ENCODE results near the gene PLEKHF1. TPM values are rescaled to one million over a fixed set of nuclear protein-coding genes. Genes with fewer than 3 reads are reported as not detected.

The PLEKHF1 gene
- total and polyA plus RNA-seq, 2 of the 8 experiments (the other 6 are each of a cell fraction or from before 2014, with no cell fraction given), result 11.1 to 18.4 TPM

GRCh38 chr19:29625186-29625651 is 40.0 kb upstream of the PLEKHF1 start:
- H3K4me2 ChIP-seq (ENCODE audit: insufficient read depth in 1 of 2, low read depth in 2 of 2, low read length in 2 of 2), result no peak overlapping the region
- no peak overlapping the region for H3K4ac ChIP-seq (replicated peaks; ENCODE audit: insufficient read length, low read depth, low read length)
- H2BK5ac ChIP-seq (ENCODE audit: low read depth, low read length), result no peak overlapping the region
- H3K79me2 ChIP-seq (ENCODE audit: control insufficient read depth in 1 of 2, insufficient read depth in 2 of 2, low read length in 2 of 2), result no peaks in the 10 kb centered on the region
- H2BK15ac ChIP-seq (ENCODE audit: low read length), result no peak overlapping the region
- H2AK5ac ChIP-seq (ENCODE audit: low read depth, low read length), result no peak overlapping the region
- no peak overlapping the region for H3K27ac ChIP-seq (ENCODE audit: low read depth, low read length)
- H3K56ac ChIP-seq (replicated peaks; ENCODE audit: insufficient read length, low read depth, low read length), result no peak overlapping the region
- H2AFZ ChIP-seq (ENCODE audit: low read length), result no peak overlapping the region
- no peak overlapping the region for H3K14ac ChIP-seq (ENCODE audit: insufficient read length)
- no peak overlapping the region for H3K4me3 ChIP-seq (ENCODE audit: extremely low read depth in 1 of 4, insufficient read depth in 2 of 4, low read depth in 3 of 4, low read length in 4 of 4)
- no peaks in the 10 kb centered on the region for H3K23me2 ChIP-seq (ENCODE audit: low read depth, low read length)
- DNase-seq (ENCODE audit: low read depth in 1 of 2, low spot score in 2 of 2), result no peak
- H3K9me3 ChIP-seq (ENCODE audit: insufficient read depth in 2 of 2, low read depth in 1 of 2, low read length in 1 of 2), result no peaks in the 10 kb centered on the region
- no peaks in the 10 kb centered on the region for H4K20me1 ChIP-seq (replicated peaks in 1 of 2; ENCODE audit: control insufficient read depth in 1 of 2, insufficient read depth in 2 of 2, low read length in 2 of 2)
- no peak overlapping the region for H4K5ac ChIP-seq (ENCODE audit: insufficient read length, low read depth, low read length)
- no peak overlapping the region for H3K23ac ChIP-seq (ENCODE audit: insufficient read length)
- no peak overlapping the region for H2BK120ac ChIP-seq (replicated peaks; ENCODE audit: low read depth, low read length)
- TF ChIP-seq YY1 (IDR thresholded peaks at IDR 0.05; ENCODE audit: low read depth, low read length) (no peak), CEBPB (IDR thresholded peaks at IDR 0.05; ENCODE audit: low read depth, low read length) (no peak), GABPA (IDR thresholded peaks at IDR 0.05; ENCODE audit: borderline replicate concordance, insufficient read depth, low read length) (no peak), MAX (IDR thresholded peaks at IDR 0.05) (no peak), ATF3 (IDR thresholded peaks at IDR 0.05; ENCODE audit: insufficient read depth, low read depth, low read length) (no peak)
- no peak overlapping the region for H3K18ac ChIP-seq (ENCODE audit: extremely low read depth, low read length)
- no peaks in the 10 kb centered on the region for H3K79me1 ChIP-seq (ENCODE audit: low read depth, low read length)
- ChIA-PET POLR2A (ENCODE audit: partially characterized antibody) (interaction anchor here (0.9 to 2.2 kb wide), 4 partner anchors 9 to 18 kb away, joined by 4 to 11 read pairs (median 6); partner anchors contain the start of gene POP4), CTCF (ENCODE audit: partially characterized antibody) (interaction anchor here (0.8 to 12.2 kb wide), 9 partner anchors 15 to 91 kb away, joined by 3 to 109 read pairs (median 3); partner anchors contain the start of genes PLEKHF1 and POP4)
- H3K36me3 ChIP-seq (ENCODE audit: control insufficient read depth in 2 of 4, insufficient read depth in 4 of 4, low read length in 3 of 4), result no peaks in the 10 kb centered on the region
- H3K9ac ChIP-seq (replicated peaks in 1 of 4; ENCODE audit: extremely low read depth in 1 of 4, low read depth in 3 of 4, low read length in 3 of 4), result no peak overlapping the region
- peaks cover 0 to 2% (median 0%) of the 10 kb centered on the region in 4 experiments; a peak in 2 of 7 replicates for H3K27me3 ChIP-seq (replicated peaks in 1 of 4; ENCODE audit: control insufficient read depth in 3 of 4, extremely low read depth in 1 of 4, insufficient read depth in 3 of 4, low read length in 3 of 4)
- H2BK12ac ChIP-seq (ENCODE audit: low read depth, low read length), result no peak overlapping the region
- H3K4me1 ChIP-seq (replicated peaks in 1 of 4; ENCODE audit: control insufficient read depth in 3 of 4, insufficient read depth in 4 of 4, low read length in 3 of 4), result peaks cover 2 to 9% (median 5%) of the 10 kb centered on the region in 4 experiments; a peak in 6 of 7 replicates
- no peak for FAIRE-seq
- WGBS, 2 experiments (ENCODE audit: extremely low coverage in 1 of 2, insufficient coverage in 1 of 2, insufficient read length in 1 of 2, insufficient replicate concordance in 2 of 2, low coverage in 1 of 2, low lambda C conversion rate in 2 of 2, missing lambda C conversion rate in 1 of 2), result 67% methylated on average over 9 of the region's 9 CpGs; no CpG with 5 or more reads in 1 of the 2 experiments
- H4K8ac ChIP-seq (ENCODE audit: extremely low read depth, insufficient read depth, low read length), result no peak overlapping the region
- H4K91ac ChIP-seq (replicated peaks; ENCODE audit: insufficient read length, low read length), result no peak overlapping the region
- H2BK20ac ChIP-seq (ENCODE audit: low read length), result no peak overlapping the region

Data from H1 (cell line).